Lower lobe of right lung (tissue), 2 donors: ENCODE data around the gene SELENOF. TPM values are rescaled to one million over a fixed set of nuclear protein-coding genes. Genes with fewer than 3 reads are reported as not detected.

Experiments
- ATAC-seq, 2 donors: fragments of 200-7000 bp; cut with Tn5 transposase; one replicate each; pipeline ENCODE4 v1.9.1; 2020 to 2022; ENCODE audit warnings: mild to moderate bottlenecking in 2 of 2, moderate library complexity in 2 of 2
- DNase-seq: peaks from one replicate; pipeline ENCODE4 v3.0.0-alpha.2; 2020
- H3K27ac ChIP-seq: fragments of 200-600 bp; one replicate; pipeline ENCODE4 v1.8.0; 2022
- H3K27me3 ChIP-seq: fragments of 200-600 bp; one replicate; pipeline ENCODE4 v1.8.0; 2022; ENCODE audit warnings: low read depth
- H3K36me3 ChIP-seq: fragments of 200-600 bp; one replicate; pipeline ENCODE4 v1.8.0; 2022; ENCODE audit warnings: mild to moderate bottlenecking
- H3K4me1 ChIP-seq: fragments of 200-600 bp; one replicate; pipeline ENCODE4 v1.8.0; 2022
- H3K4me3 ChIP-seq: fragments of 200-600 bp; one replicate; pipeline ENCODE4 v1.8.0; 2022; ENCODE audit warnings: mild to moderate bottlenecking
- H3K9me3 ChIP-seq: fragments of 200-600 bp; one replicate; pipeline ENCODE4 v1.8.0; 2022
- CTCF ChIP-seq: fragments of 200-600 bp; IDR thresholded peaks from one replicate; pipeline ENCODE4 v1.8.0; 2022; ENCODE audit warnings: antibody characterized with exemption, mild to moderate bottlenecking
- intact Hi-C: fragments of 100-400 bp; cut with DNase I; formaldehyde crosslinking; loops from one replicate; pipeline ENCODE4 v1.11.0; 2022
- total RNA-seq: library from RNA; stranded (reverse); fragmentation: NEBNext Ultra II Directional; extraction: Animal tissue kit (Norgen Biotek cat#: 25700); gene quantifications from one replicate; pipeline ENCODE4 v1.2.1, GENCODE V29; 2021
- donor health status: DM: no; HTN: yes; CAD: no; lungs with severe emphysema.

SELENOF gene
- total RNA-seq, 1 donor from 2014 or later = 197 TPM

DNA sequence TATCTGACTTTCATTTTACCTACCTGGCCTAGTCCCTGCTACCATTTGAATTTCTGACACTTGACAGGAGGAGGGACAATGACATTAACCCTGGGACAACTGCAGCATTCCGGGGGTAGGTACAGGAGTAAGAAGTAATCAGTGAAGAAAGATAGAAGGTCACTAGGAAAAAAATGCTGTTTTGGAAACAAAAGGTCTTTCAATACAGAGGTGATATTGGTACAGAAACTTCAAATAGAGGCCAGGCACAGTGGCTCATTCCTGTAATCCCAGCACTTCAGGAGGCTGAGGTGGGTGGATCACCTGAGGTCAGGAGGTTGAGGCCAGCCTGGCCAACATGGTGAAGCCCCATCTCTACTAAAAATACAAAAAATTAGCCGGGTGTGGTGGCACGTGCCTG lies 68.4 kb downstream of the SELENOF start:
- no peak for DNase-seq

GRCh38 chr1:86841116-86841515 lies 72.8 kb downstream of the SELENOF start:
- Histone ChIP-seq H3K27ac (no peak overlapping the region), H3K4me3 (no peak overlapping the region), H3K36me3 (no peaks in the 10 kb centered on the region), H3K27me3 (no peaks in the 10 kb centered on the region), H3K4me1 (no peaks in the 10 kb centered on the region), H3K9me3 (no peaks in the 10 kb centered on the region)
- intact Hi-C loops = no loop called here
- no peak for TF ChIP-seq CTCF
- DNase-seq = no peak
- no peak for ATAC-seq

More for the DNA sequence above, 68.4 kb downstream of the SELENOF start:
- H3K4me1 ChIP-seq = no peaks in the 10 kb centered on the region
- TF ChIP-seq CTCF = no peak
- intact Hi-C loops = no loop called here
- H3K4me3 ChIP-seq = no peak overlapping the region
- H3K27me3 ChIP-seq = no peaks in the 10 kb centered on the region
- H3K27ac ChIP-seq = no peak overlapping the region
- no peak for ATAC-seq
- no peaks in the 10 kb centered on the region for H3K36me3 ChIP-seq
- no peaks in the 10 kb centered on the region for H3K9me3 ChIP-seq

DNA sequence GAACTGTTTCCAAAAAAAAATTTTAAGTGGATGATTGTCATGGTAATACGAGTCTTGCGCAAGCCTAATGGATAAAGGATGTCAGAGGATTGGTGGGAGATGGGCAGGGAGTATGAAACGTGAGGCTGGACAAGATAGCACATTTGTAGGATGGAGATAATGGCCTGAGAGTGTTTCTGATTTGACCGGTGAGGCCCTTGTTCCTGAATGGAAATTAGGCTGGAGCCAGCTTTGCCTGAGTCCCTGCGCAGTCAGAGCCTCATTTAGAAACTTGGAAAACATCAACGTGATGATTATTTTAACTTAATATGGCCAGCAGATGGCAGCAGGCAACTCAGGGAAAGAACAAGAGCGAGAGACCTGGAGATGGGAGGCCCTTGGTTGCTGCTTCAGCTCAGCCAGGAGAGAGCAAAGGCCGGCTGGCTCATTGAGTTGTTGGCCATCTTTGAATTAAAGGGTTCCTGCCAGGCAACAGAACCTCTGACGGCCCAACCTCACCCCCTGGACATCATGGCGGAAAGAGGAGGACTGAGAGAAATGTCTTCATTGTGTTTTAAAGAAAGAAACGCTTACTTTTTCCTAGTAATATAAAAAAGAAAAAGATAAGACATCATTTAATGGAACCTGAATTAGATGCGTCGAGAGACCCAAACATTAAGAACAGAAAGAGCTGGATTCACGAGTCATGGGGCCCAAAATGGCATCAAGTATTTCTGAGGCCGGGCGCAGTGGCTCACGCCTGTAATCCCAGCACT lies 80.3 kb downstream of the SELENOF start:
- peak; percentile 56 for TF ChIP-seq CTCF
- H3K4me1 ChIP-seq = no peaks in the 10 kb centered on the region
- H3K27ac ChIP-seq = no peak overlapping the region
- no peaks in the 10 kb centered on the region for H3K36me3 ChIP-seq
- no peak overlapping the region for H3K4me3 ChIP-seq
- DNase-seq (peak; percentile 62), ATAC-seq (peak; percentile 89 to 93)
- no peaks in the 10 kb centered on the region for H3K9me3 ChIP-seq
- intact Hi-C loops = loop anchor here (10.0 kb wide), 1 partner anchor 251 kb away; no protein-coding TSS in a partner anchor
- H3K27me3 ChIP-seq = no peaks in the 10 kb centered on the region

GRCh38 chr1:86832433-86832832 lies 81.5 kb downstream of the SELENOF start:
- Histone ChIP-seq H3K36me3 (no peaks in the 10 kb centered on the region), H3K27me3 (no peaks in the 10 kb centered on the region), H3K4me1 (no peaks in the 10 kb centered on the region), H3K9me3 (no peaks in the 10 kb centered on the region), H3K27ac (no peak overlapping the region), H3K4me3 (no peak overlapping the region)
- DNase-seq (no peak), ATAC-seq (no peak)
- TF ChIP-seq CTCF = no peak
- intact Hi-C loops = loop anchor here (10.0 kb wide), 1 partner anchor 252 kb away; no protein-coding TSS in a partner anchor

- Histone ChIP-seq H3K9me3 (no peaks in the 10 kb centered on the region), H3K4me3 (no peak overlapping the region), H3K36me3 (no peaks in the 10 kb centered on the region), H3K4me1 (no peaks in the 10 kb centered on the region), H3K27me3 (no peaks in the 10 kb centered on the region), H3K27ac (no peak overlapping the region)
- TF ChIP-seq CTCF = no peak
- intact Hi-C loops = no loop called here
- ATAC-seq (no peak), DNase-seq (no peak)
Observed at GRCh38 chr1:86829321-86829720, 84.6 kb downstream of the SELENOF start.
